Kidney (tissue), 14 donors: ENCODE results near the gene BTBD17. TPM values are rescaled to one million over a fixed set of nuclear protein-coding genes. Genes with fewer than 3 reads are reported as not detected.
A peak's percentile ranks its signal among the peaks of the same experiment; 100 is the strongest.

Experiments used
- DNase-seq, 5 donors: peaks; one replicate each; pipeline ENCODE4 v3.0.0-alpha.2; 2013 to 2020
- FAIRE-seq: peaks from 2 replicates; lab custom pipeline; 2012; peaks lifted over from hg19 to GRCh38; lab: Jason Lieb, UNC
- H3K27ac ChIP-seq, 2 donors: one replicate each; pipeline ENCODE4 v1.7.0; 2013; ENCODE audit warnings: low read depth in 2 of 2, low read length in 2 of 2, inconsistent platforms in 1 of 2
- H3K27me3 ChIP-seq: one replicate; pipeline ENCODE4 v1.7.1; 2013; ENCODE audit warnings: low read length, inconsistent platforms; ENCODE audit not compliant: control insufficient read depth, insufficient read depth
- H3K36me3 ChIP-seq, 3 donors: one replicate each; pipeline versions ENCODE4 v1.7.0 to v1.7.1; 2013; ENCODE audit warnings: low read length in 3 of 3, control low read depth in 1 of 3, inconsistent platforms in 1 of 3; ENCODE audit not compliant: insufficient read depth in 3 of 3, control insufficient read depth in 2 of 3
- H3K4me1 ChIP-seq, 3 donors: one replicate each; pipeline versions ENCODE4 v1.7.0 to v1.7.1; 2013; ENCODE audit warnings: low read length in 3 of 3, inconsistent platforms in 1 of 3, low read depth in 1 of 3; ENCODE audit not compliant: control insufficient read depth in 2 of 3, insufficient read depth in 2 of 3
- H3K4me3 ChIP-seq, 3 donors: one replicate each; pipeline versions ENCODE4 v1.7.0 to v1.8.1; 2013; ENCODE audit warnings: low read length in 3 of 3, control low read depth in 1 of 3, inconsistent platforms in 1 of 3
- H3K9ac ChIP-seq, 3 donors: one replicate each; pipeline versions ENCODE4 v1.7.0 to v1.7.1; 2013; ENCODE audit warnings: low read length in 3 of 3, control low read depth in 1 of 3, inconsistent platforms in 1 of 3
- H3K9me3 ChIP-seq, 3 donors: one replicate each; pipeline versions ENCODE4 v1.7.0 to v1.7.1; 2013; ENCODE audit warnings: low read length in 3 of 3, control low read depth in 1 of 3, inconsistent platforms in 1 of 3; ENCODE audit not compliant: control insufficient read depth in 2 of 3, insufficient read depth in 1 of 3
- intact Hi-C: fragments of 100-400 bp; cut with DNase I; formaldehyde crosslinking; loops from one replicate; pipeline ENCODE4 v1.11.1; 2022
- polyA plus RNA-seq: library from polyadenylated mRNA; stranded (reverse); fragments of 350-450 nt; fragmentation: Illumina TruSeq; extraction: RNeasy Lipid Tissue Mini Kit (QIAGEN cat#74804); gene quantifications from one replicate; pipeline ENCODE4 v1.2.3, GENCODE V29; 2014; ENCODE audit warnings: low read depth, low replicate concordance; ENCODE audit not compliant: insufficient read depth
- total RNA-seq: library from RNA; stranded (reverse); fragmentation: NEBNext Ultra II Directional; extraction: Animal tissue kit (Norgen Biotek cat#: 25700); gene quantifications from one replicate; pipeline ENCODE4 v1.2.1, GENCODE V29; 2021
- TF ChIP-seq, protein P1 (sequence below): IDR thresholded peaks from 3 replicates; pipeline ENCODE4 v1.5.1; 2012; ENCODE audit warnings: mild to moderate bottlenecking, moderate library complexity, borderline replicate concordance; ENCODE audit not compliant: insufficient read depth; ENCODE audit errors: extremely low read depth
- donor health status: control.
- donor health status: control.
- donor health status: control.
- donor health status: control.
- donor health status: control.
- donor health status: DM: yes; HTN: yes; CAD: no.
- donor health status: Normal renal cell carcinoma (clear cell type).

Gene BTBD17
- total and polyA plus RNA-seq, 2 donors from 2014 or later, result not detected

DNA sequence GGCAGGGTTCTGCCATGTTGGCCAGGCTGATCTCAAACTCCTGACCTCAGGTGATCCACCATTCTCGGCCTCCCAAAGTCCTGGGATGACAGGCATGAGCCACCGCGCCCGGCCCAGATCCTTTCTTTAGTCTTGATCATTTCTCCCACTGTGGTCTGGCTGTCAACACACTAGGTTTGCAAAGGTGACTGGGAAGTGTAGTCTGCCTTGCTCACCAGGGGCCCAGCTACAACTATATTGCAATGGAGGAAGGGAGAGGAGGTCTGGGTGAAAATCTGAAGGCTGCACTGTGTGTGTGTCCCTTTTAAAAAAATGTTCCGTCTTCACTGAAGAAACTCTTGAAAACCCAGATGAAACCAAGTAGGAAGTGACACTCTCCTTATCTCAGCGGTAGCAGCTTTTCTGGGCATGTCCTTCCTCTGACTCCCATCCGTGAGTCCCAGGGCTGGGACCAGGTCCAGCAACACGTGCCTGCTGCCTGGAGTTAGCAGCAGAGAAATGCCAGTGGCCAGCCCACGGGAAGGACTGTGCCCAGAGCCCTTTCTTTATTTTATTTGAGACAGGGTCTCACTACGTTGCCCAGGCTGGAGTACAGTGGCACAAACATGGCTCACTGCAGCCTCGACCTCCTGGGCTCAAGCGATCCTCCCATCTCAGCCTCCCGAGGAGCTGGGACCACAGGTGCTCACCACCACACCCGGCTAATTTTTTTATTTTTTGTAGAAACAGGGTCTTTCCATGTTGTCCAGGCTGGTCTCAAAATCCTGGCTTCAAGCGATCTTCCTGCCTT lies 53.5 kb downstream of the BTBD17 start:
- FAIRE-seq, result no peak
- no peaks in the 10 kb centered on the region for H3K27me3 ChIP-seq
- no peak overlapping the region for H3K27ac ChIP-seq

More for the DNA sequence above, 53.5 kb downstream of the BTBD17 start:
- H3K4me3 ChIP-seq, result no peak overlapping the region
- TF ChIP-seq, protein P1, sequence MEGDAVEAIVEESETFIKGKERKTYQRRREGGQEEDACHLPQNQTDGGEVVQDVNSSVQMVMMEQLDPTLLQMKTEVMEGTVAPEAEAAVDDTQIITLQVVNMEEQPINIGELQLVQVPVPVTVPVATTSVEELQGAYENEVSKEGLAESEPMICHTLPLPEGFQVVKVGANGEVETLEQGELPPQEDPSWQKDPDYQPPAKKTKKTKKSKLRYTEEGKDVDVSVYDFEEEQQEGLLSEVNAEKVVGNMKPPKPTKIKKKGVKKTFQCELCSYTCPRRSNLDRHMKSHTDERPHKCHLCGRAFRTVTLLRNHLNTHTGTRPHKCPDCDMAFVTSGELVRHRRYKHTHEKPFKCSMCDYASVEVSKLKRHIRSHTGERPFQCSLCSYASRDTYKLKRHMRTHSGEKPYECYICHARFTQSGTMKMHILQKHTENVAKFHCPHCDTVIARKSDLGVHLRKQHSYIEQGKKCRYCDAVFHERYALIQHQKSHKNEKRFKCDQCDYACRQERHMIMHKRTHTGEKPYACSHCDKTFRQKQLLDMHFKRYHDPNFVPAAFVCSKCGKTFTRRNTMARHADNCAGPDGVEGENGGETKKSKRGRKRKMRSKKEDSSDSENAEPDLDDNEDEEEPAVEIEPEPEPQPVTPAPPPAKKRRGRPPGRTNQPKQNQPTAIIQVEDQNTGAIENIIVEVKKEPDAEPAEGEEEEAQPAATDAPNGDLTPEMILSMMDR, result no peak
- DNase-seq, result peak in 2 of 5 donors; percentile 38 to 77
- intact Hi-C loops, result loop anchor here (10.0 kb wide), 1 partner anchor 57 kb away; the partner anchor contains the start of genes BTBD17 and GPR142
- no peaks in the 10 kb centered on the region for H3K36me3 ChIP-seq
- peaks cover 0 to 8% (median 0%) of the 10 kb centered on the region in 3 donors for H3K9me3 ChIP-seq
- no peaks in the 10 kb centered on the region for H3K4me1 ChIP-seq
- H3K9ac ChIP-seq, result no peak overlapping the region

Other genes with a start within 250 kb of the BTBD17 start
- 664 TPM for gene RPL38, start 158.2 kb downstream of the BTBD17 start, total RNA-seq
- 1,966 TPM for gene RPL38, start 158.2 kb downstream of the BTBD17 start, polyA plus RNA-seq
- gene TTYH2, start 148.3 kb downstream of the BTBD17 start, total RNA-seq, result 7.1 TPM
- gene TTYH2, start 148.3 kb downstream of the BTBD17 start, polyA plus RNA-seq, result 2.4 TPM
- gene DNAI2, start 87.6 kb downstream of the BTBD17 start, total RNA-seq, result 0.22 TPM
- gene DNAI2, start 87.6 kb downstream of the BTBD17 start, polyA plus RNA-seq, result not detected
- gene KIF19, start 35.6 kb downstream of the BTBD17 start, total RNA-seq, result 0.85 TPM
- not detected for gene KIF19, start 35.6 kb downstream of the BTBD17 start, polyA plus RNA-seq
- not detected for gene GPR142, start 5.6 kb upstream of the BTBD17 start, total RNA-seq
- gene GPR142, start 5.6 kb upstream of the BTBD17 start, polyA plus RNA-seq, result not detected
- 358 TPM for gene GPRC5C, start 70.2 kb upstream of the BTBD17 start, total RNA-seq
- 242 TPM for gene GPRC5C, start 70.2 kb upstream of the BTBD17 start, polyA plus RNA-seq
- gene CD300A, start 104.8 kb upstream of the BTBD17 start, total RNA-seq, result 8.2 TPM
- gene CD300A, start 104.8 kb upstream of the BTBD17 start, polyA plus RNA-seq, result 3.1 TPM
- 0.91 TPM for gene CD300LB, start 169.6 kb upstream of the BTBD17 start, total RNA-seq
- not detected for gene CD300LB, start 169.6 kb upstream of the BTBD17 start, polyA plus RNA-seq
- 4.2 TPM for gene CD300C, start 184.2 kb upstream of the BTBD17 start, total RNA-seq
- gene CD300C, start 184.2 kb upstream of the BTBD17 start, polyA plus RNA-seq, result 0.34 TPM
- gene CD300H, start 205.6 kb upstream of the BTBD17 start, total RNA-seq, result 2.0 TPM
- gene CD300H, start 205.6 kb upstream of the BTBD17 start, polyA plus RNA-seq, result not detected
- not detected for gene CD300LD, start 230.4 kb upstream of the BTBD17 start, total RNA-seq
- gene CD300LD, start 230.4 kb upstream of the BTBD17 start, polyA plus RNA-seq, result not detected